Measurements from ENCODE around the gene SLC25A44.

- TF ChIP-seq ZFP3 (CRISPR knock-in tag; IDR thresholded peaks at IDR 0.05) (no peak), ZFP30 (CRISPR knock-in tag; IDR thresholded peaks at IDR 0.05) (no peak), TCF4 (CRISPR knock-in tag; IDR thresholded peaks at IDR 0.05; ENCODE audit: borderline replicate concordance) (no peak), ZNF70 (CRISPR knock-in tag; IDR thresholded peaks at IDR 0.05) (no peak), PATZ1 (CRISPR knock-in tag; IDR thresholded peaks at IDR 0.05; ENCODE audit: borderline replicate concordance) (no peak), OSR1 (CRISPR knock-in tag; IDR thresholded peaks at IDR 0.05) (no peak), ZNF8 (CRISPR knock-in tag; IDR thresholded peaks at IDR 0.05) (no peak), ZNF565 (CRISPR knock-in tag; conservative IDR thresholded peaks at IDR 0.05; ENCODE audit: low read depth) (no peak), PPARA (CRISPR knock-in tag; IDR thresholded peaks at IDR 0.05; ENCODE audit: borderline replicate concordance) (no peak), SNAI2 (CRISPR knock-in tag; IDR thresholded peaks at IDR 0.05) (no peak), ZC3H10 (CRISPR knock-in tag; IDR thresholded peaks at IDR 0.05) (no peak)
- TF ChIP-seq, protein P1, sequence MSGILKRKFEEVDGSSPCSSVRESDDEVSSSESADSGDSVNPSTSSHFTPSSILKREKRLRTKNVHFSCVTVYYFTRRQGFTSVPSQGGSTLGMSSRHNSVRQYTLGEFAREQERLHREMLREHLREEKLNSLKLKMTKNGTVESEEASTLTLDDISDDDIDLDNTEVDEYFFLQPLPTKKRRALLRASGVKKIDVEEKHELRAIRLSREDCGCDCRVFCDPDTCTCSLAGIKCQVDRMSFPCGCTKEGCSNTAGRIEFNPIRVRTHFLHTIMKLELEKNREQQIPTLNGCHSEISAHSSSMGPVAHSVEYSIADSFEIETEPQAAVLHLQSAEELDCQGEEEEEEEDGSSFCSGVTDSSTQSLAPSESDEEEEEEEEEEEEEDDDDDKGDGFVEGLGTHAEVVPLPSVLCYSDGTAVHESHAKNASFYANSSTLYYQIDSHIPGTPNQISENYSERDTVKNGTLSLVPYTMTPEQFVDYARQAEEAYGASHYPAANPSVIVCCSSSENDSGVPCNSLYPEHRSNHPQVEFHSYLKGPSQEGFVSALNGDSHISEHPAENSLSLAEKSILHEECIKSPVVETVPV (CRISPR knock-in tag; IDR thresholded peaks at IDR 0.05), result no peak
Measured at GRCh38 chr1:156204686-156205085, 10.8 kb downstream of the SLC25A44 start.
